ENCODE data around the gene ITIH6.

DNA sequence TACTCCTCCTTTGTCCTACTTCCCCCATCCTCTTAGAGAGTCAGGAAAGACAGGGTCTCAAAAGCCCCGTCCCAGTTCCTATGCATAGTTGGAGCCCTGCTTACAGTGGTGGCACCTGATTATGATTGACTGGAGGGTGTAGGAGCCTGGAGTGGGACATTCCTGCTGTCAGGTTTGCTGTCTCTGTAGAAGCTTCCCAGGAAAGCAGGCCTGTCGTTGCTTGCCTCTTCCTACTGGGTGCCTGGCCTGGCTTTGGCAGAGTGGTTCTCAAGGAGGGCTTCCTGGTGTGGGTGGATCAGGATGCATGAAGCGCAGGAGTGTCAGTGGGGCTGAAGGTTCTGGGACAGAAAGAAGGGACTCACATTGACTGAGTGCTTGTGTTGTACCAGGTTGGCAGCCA lies 14.3 kb upstream of the ITIH6 start:
- TF ChIP-seq FOXM1 (IDR thresholded peaks at IDR 0.05; ENCODE audit: borderline replicate concordance), result no peak
- no peak for TF ChIP-seq FOXK2 (IDR thresholded peaks at IDR 0.05)
- no peak for TF ChIP-seq BHLHE40 (IDR thresholded peaks at IDR 0.05; ENCODE audit: borderline replicate concordance)
- TF ChIP-seq FOXA1 (IDR thresholded peaks at IDR 0.05), result no peak
- TF ChIP-seq SP1 (IDR thresholded peaks at IDR 0.05), result no peak
